K562 (cell line): ENCODE data around the gene SOCS2. TPM values are rescaled to one million over a fixed set of nuclear protein-coding genes. Genes with fewer than 3 reads are reported as not detected.
A peak's percentile ranks its signal among the peaks of the same experiment; 100 is the strongest.

Source experiments
- ARID1B ChIP-seq: fragments of 450-650 bp; IDR thresholded peaks from 2 replicates; pipeline ENCODE4 v1.6.1; 2016; ENCODE audit warnings: antibody characterized with exemption, mild to moderate bottlenecking, inconsistent platforms
- CHCHD3 ChIP-seq: fragments of 250-450 bp; sonication (Bioruptor Pico); IDR thresholded peaks from 2 replicates; pipeline ENCODE4 v2.1.2; 2022; ENCODE audit warnings: mild to moderate bottlenecking
- CXXC5 ChIP-seq: fragments of 250-450 bp; sonication (Bioruptor Pico); IDR thresholded peaks from 2 replicates; pipeline ENCODE4 v1.8.0; 2022; ENCODE audit warnings: inconsistent platforms, mild to moderate bottlenecking, moderate library complexity
- HDAC1 ChIP-seq, 2 experiments: fragments of 450-650 bp; IDR thresholded peaks; 2 replicates each; pipeline ENCODE4 v1.6.1; 2016 to 2017; ENCODE audit warnings: inconsistent platforms in 1 of 2, mild to moderate bottlenecking in 1 of 2, moderate library complexity in 1 of 2
- HMG20B ChIP-seq: fragments of 250-450 bp; sonication (Bioruptor Pico); IDR thresholded peaks from 2 replicates; pipeline ENCODE4 v1.5.0; 2021; ENCODE audit warnings: mild to moderate bottlenecking
- JUND ChIP-seq, 2 experiments: IDR thresholded peaks; 2 replicates in 1 of 2; 3 replicates in 1 of 2; pipeline ENCODE4 v1.6.1; 2011; ENCODE audit warnings: borderline replicate concordance in 2 of 2, low read depth in 2 of 2, low read length in 2 of 2, improper control_type of control experiment in 1 of 2, missing biosample characterization in 1 of 2, missing genetic modification characterization in 1 of 2, missing genetic modification reagents in 1 of 2
- KAT2B ChIP-seq: IDR thresholded peaks from one replicate; pipeline ENCODE4 v1.6.1; 2012; ENCODE audit warnings: low read depth, mild to moderate bottlenecking, control low read depth, inconsistent platforms, low read length, moderate library complexity
- KDM5B ChIP-seq: fragments of 200-600 bp; sonication (generic); IDR thresholded peaks from 2 replicates; pipeline ENCODE4 v1.6.1; 2012; ENCODE audit warnings: low read depth, mild to moderate bottlenecking, moderate library complexity, low read length, control low read depth, inconsistent platforms; ENCODE audit not compliant: insufficient replicate concordance
- NR2C1 ChIP-seq, 2 experiments: fragments of 450-650 bp; IDR thresholded peaks; 2 replicates each; pipeline ENCODE4 v1.6.1; 2017; ENCODE audit warnings: mild to moderate bottlenecking in 2 of 2, antibody characterized with exemption in 1 of 2, inconsistent platforms in 1 of 2, missing compliant biosample characterization in 1 of 2, missing genetic modification characterization in 1 of 2
- POU5F1 ChIP-seq: fragments of 150-350 bp; IDR thresholded peaks from 2 replicates; pipeline ENCODE4 v1.6.1; 2014; ENCODE audit warnings: borderline replicate concordance, low read length, low read depth, mild to moderate bottlenecking; ENCODE audit not compliant: partially characterized antibody
- RBM22 ChIP-seq: fragments of 200-400 bp; formaldehyde crosslinking; IDR thresholded peaks from 2 replicates; pipeline ENCODE4 v1.6.1; 2018; ENCODE audit warnings: low read length, low read depth; ENCODE audit not compliant: poor library complexity, severe bottlenecking
- SMAD4 ChIP-seq: fragments of 250-450 bp; sonication (Bioruptor Pico); conservative IDR thresholded peaks from 2 replicates; pipeline ENCODE4 v1.8.0; 2021; ENCODE audit warnings: inconsistent platforms, mild to moderate bottlenecking, moderate library complexity
- TCF7 ChIP-seq: sonication (generic); IDR thresholded peaks from 2 replicates; pipeline ENCODE4 v1.6.1; 2016; ENCODE audit warnings: antibody characterized with exemption, borderline replicate concordance
- ZNF274 ChIP-seq: IDR thresholded peaks from 2 replicates; pipeline ENCODE4 v1.6.1; 2011; ENCODE audit warnings: low read depth, mild to moderate bottlenecking, low read length, moderate library complexity, borderline replicate concordance
- ZNF354B ChIP-seq: fragments of 250-450 bp; sonication (Bioruptor Pico); IDR thresholded peaks from 2 replicates; pipeline ENCODE4 v1.4.0; 2020
- polyA plus RNA-seq, 8 experiments: library from polyadenylated mRNA; depleted of rRNA in 4 of 8; stranded (reverse) in 5 of 8; unstranded in 3 of 8; fragments of >200 nt; fragmentation: Nextera tagmentation in 2 of 8; fragmentation: Illumina TruSeq in 1 of 8; extraction: Ambion mirVana in 2 of 8; extraction: Trizol in 1 of 8; gene quantifications; 2 replicates each; pipeline versions ENCODE4 v1.2.1 to v1.2.3, GENCODE V29; 2011 to 2014; ENCODE audit warnings: inconsistent platforms in 1 of 8, missing spikeins in 1 of 8
- total RNA-seq, 7 experiments: library from RNA; depleted of rRNA in 6 of 7; stranded (reverse); fragments of >200 nt in 6 of 7; fragmentation: Illumina TruSeq in 2 of 7; extraction: Trizol in 2 of 7; gene quantifications; 2 replicates each; pipeline versions ENCODE4 v1.2.1 to v1.2.3, GENCODE V29; 2011 to 2021; ENCODE audit warnings: low replicate concordance in 1 of 7
- TF ChIP-seq, protein P1 (sequence below): fragments of 450-650 bp; formaldehyde crosslinking; conservative IDR thresholded peaks from 2 replicates; pipeline ENCODE4 v1.4.0; 2022; ENCODE audit warnings: mild to moderate bottlenecking, missing genetic modification characterization
- TF ChIP-seq, protein P2 (sequence below): fragments of 150-350 bp; IDR thresholded peaks from 2 replicates; pipeline ENCODE4 v1.6.1; 2014; ENCODE audit warnings: low read depth, mild to moderate bottlenecking, low read length, borderline replicate concordance
- TF ChIP-seq, protein P3 (sequence below): fragments of 450-650 bp; IDR thresholded peaks from 2 replicates; pipeline ENCODE4 v1.6.1; 2018; ENCODE audit not compliant: partially characterized antibody

Gene SOCS2
- total and polyA plus RNA-seq, 9 of the 15 experiments (the other 6 are each of a cell fraction or from before 2014, with no cell fraction given) = 37.0 to 162 (median 98.7) TPM

DNA sequence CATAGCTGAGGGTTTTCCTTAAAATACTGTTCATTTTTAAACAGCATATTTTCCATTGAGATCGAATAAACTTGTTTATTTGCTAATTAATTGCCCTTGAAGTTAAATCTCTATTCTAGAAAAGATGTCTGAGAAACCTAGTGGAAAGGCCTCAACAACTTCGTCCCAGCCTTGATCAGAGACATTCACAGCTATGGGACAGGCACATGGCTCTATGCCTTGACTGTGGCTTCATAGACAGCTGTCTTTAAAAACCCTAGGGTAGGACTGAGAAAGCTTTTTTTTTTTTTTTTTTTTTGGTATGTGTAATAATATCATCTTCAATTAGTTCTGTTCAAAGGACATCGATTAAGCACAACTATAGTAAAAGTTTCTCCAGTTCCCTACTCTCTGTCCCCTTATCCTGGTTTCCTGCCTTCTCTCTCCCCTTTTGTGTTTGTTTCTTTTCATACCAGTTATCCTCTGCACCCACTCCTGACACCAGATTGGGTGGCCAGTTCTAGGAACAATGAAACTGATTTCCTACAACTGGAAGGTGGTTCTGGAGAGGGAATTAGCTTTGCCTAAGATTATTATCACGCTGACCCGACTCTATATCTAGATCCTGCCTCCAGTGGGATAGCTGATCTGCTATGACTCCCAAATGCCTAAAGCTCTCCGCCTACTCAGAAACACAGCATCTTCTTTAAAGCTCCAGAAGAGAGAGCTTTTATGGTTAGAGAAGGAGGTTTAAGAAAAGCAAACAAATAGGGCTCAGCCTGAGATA, 20.3 kb downstream of the SOCS2 start (continued):
- TF ChIP-seq NR2C1 (IDR thresholded peaks at IDR 0.05) (no peak), NR2C1 (tag; IDR thresholded peaks at IDR 0.05) (no peak), HDAC1 (IDR thresholded peaks at IDR 0.05) (0 out of 4 replicates have a peak, but pooled peaks of 1 of the 2 experiments have one; percentile 48), SMAD4 (CRISPR knock-in tag) (0 out of 2 replicates have a peak, but pooled peaks have one; percentile 25), TCF7 (no peak), KDM5B (no peak), ZNF274 (no peak), RBM22 (no peak), CXXC5 (peak; percentile 33; the same call in 1 of the 2 replicates), ARID1B (peak; percentile 23; the same call in 1 of the 2 replicates), KAT2B (no peak), CHCHD3 (CRISPR knock-in tag) (no peak), ZNF354B (CRISPR knock-in tag) (no peak), POU5F1 (no peak), JUND (IDR thresholded peaks at IDR 0.05; ENCODE audit: borderline replicate concordance, low read depth, low read length) (no peak), JUND (tag; IDR thresholded peaks at IDR 0.05; ENCODE audit: borderline replicate concordance, low read depth, low read length) (0 out of 3 replicates have a peak, but pooled peaks have one; percentile 13), HMG20B (CRISPR knock-in tag) (no peak)
- TF ChIP-seq, protein P1, sequence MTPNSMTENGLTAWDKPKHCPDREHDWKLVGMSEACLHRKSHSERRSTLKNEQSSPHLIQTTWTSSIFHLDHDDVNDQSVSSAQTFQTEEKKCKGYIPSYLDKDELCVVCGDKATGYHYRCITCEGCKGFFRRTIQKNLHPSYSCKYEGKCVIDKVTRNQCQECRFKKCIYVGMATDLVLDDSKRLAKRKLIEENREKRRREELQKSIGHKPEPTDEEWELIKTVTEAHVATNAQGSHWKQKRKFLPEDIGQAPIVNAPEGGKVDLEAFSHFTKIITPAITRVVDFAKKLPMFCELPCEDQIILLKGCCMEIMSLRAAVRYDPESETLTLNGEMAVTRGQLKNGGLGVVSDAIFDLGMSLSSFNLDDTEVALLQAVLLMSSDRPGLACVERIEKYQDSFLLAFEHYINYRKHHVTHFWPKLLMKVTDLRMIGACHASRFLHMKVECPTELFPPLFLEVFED (CRISPR knock-in tag) = no peak
- TF ChIP-seq, protein P2, sequence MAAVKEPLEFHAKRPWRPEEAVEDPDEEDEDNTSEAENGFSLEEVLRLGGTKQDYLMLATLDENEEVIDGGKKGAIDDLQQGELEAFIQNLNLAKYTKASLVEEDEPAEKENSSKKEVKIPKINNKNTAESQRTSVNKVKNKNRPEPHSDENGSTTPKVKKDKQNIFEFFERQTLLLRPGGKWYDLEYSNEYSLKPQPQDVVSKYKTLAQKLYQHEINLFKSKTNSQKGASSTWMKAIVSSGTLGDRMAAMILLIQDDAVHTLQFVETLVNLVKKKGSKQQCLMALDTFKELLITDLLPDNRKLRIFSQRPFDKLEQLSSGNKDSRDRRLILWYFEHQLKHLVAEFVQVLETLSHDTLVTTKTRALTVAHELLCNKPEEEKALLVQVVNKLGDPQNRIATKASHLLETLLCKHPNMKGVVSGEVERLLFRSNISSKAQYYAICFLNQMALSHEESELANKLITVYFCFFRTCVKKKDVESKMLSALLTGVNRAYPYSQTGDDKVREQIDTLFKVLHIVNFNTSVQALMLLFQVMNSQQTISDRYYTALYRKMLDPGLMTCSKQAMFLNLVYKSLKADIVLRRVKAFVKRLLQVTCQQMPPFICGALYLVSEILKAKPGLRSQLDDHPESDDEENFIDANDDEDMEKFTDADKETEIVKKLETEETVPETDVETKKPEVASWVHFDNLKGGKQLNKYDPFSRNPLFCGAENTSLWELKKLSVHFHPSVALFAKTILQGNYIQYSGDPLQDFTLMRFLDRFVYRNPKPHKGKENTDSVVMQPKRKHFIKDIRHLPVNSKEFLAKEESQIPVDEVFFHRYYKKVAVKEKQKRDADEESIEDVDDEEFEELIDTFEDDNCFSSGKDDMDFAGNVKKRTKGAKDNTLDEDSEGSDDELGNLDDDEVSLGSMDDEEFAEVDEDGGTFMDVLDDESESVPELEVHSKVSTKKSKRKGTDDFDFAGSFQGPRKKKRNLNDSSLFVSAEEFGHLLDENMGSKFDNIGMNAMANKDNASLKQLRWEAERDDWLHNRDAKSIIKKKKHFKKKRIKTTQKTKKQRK = no peak
- TF ChIP-seq, protein P3, sequence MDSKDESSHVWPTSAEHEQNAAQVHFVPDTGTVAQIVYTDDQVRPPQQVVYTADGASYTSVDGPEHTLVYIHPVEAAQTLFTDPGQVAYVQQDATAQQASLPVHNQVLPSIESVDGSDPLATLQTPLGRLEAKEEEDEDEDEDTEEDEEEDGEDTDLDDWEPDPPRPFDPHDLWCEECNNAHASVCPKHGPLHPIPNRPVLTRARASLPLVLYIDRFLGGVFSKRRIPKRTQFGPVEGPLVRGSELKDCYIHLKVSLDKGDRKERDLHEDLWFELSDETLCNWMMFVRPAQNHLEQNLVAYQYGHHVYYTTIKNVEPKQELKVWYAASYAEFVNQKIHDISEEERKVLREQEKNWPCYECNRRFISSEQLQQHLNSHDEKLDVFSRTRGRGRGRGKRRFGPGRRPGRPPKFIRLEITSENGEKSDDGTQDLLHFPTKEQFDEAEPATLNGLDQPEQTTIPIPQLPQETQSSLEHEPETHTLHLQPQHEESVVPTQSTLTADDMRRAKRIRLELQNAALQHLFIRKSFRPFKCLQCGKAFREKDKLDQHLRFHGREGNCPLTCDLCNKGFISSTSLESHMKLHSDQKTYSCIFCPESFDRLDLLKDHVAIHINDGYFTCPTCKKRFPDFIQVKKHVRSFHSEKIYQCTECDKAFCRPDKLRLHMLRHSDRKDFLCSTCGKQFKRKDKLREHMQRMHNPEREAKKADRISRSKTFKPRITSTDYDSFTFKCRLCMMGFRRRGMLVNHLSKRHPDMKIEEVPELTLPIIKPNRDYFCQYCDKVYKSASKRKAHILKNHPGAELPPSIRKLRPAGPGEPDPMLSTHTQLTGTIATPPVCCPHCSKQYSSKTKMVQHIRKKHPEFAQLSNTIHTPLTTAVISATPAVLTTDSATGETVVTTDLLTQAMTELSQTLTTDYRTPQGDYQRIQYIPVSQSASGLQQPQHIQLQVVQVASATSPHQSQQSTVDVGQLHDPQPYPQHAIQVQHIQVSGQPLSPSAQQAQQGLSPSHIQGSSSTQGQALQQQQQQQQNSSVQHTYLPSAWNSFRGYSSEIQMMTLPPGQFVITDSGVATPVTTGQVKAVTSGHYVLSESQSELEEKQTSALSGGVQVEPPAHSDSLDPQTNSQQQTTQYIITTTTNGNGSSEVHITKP = peak; percentile 44
